ENCODE results near the gene BCL10. TPM values are rescaled to one million over a fixed set of nuclear protein-coding genes. Genes with fewer than 3 reads are reported as not detected.
A peak's percentile ranks its signal among the peaks of the same experiment; 100 is the strongest.

BCL10 gene
- total RNA-seq, 1 experiment from 2014 or later, result 33.8 TPM

GRCh38 chr1:85276215-85276977, at the start of gene BCL10 (continued):
- TF ChIP-seq ZBTB33 (IDR thresholded peaks at IDR 0.05; ENCODE audit: extremely low read depth, insufficient replicate concordance, low read length), result no peak
- peak; percentile 82; the same call in 1 of the 2 replicates for TF ChIP-seq ELF1 (IDR thresholded peaks at IDR 0.05; ENCODE audit: borderline replicate concordance, low read depth)

DNA sequence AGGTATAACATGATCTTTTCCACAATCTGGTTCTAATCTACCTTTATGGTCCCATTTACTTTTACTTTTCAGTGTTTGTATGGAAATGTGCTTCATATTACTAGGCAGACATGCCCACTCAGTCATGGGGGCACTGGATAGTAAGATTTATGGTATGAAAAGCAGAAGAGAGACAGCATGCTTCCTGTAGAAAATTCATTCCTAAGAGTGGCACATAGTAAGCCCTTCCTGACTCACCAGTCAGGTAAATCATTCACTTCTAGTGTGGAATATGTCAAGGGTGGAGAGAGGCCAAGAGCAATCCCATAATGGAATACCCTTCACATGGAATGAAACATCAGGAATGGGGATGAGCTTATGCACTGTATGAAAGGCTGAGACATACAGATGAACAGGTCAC, 49.5 kb upstream of the BCL10 start:
- Histone ChIP-seq H3K4me1 (ENCODE audit: control insufficient read depth in 1 of 2, insufficient read depth in 2 of 2, low read length in 2 of 2) (peaks cover 55 to 72% of the 10 kb centered on the region in 2 experiments), H3K9me3 (ENCODE audit: control insufficient read depth in 1 of 2, insufficient read depth in 1 of 2, low read depth in 1 of 2, low read length in 2 of 2) (no peaks in the 10 kb centered on the region), H2AFZ (ENCODE audit: low read depth, low read length, poor library complexity, severe bottlenecking) (no peak overlapping the region), H4K20me1 (ENCODE audit: insufficient read depth) (no peaks in the 10 kb centered on the region), H3K4me3 (replicated peaks in 1 of 2; ENCODE audit: low read depth in 1 of 2, low read length in 2 of 2) (peak overlapping the region in 1 of 2 experiments; percentile 40; a peak in 2 of 4 replicates), H3K9ac (ENCODE audit: low read length) (0 out of 2 replicates have a peak overlapping the region, but pooled peaks have one; percentile 27), H3K36me3 (ENCODE audit: control insufficient read depth in 1 of 2, insufficient read depth in 2 of 2, low read length in 2 of 2) (no peaks in the 10 kb centered on the region), H3K4me2 (ENCODE audit: low read length) (peak overlapping the region; percentile 68), H3K9me2 (ENCODE audit: insufficient read depth) (no peaks in the 10 kb centered on the region; the same call in 1 of the 2 replicates), H3K79me2 (ENCODE audit: insufficient read depth, low read length) (no peaks in the 10 kb centered on the region), H3K27ac (ENCODE audit: low read depth, low read length) (no peak overlapping the region), H3K27me3 (ENCODE audit: insufficient read depth, low read length) (no peaks in the 10 kb centered on the region)
- BruUV-seq (replicated peaks), result no TSS peak
- TF ChIP-seq JUND (IDR thresholded peaks at IDR 0.05) (0 out of 2 replicates have a peak, but pooled peaks have one; percentile 26), SP1 (IDR thresholded peaks at IDR 0.05; ENCODE audit: low read depth) (peak; percentile 28; the same call in 1 of the 2 replicates), FOSL1 (IDR thresholded peaks at IDR 0.05; ENCODE audit: low read depth) (peak; percentile 10; the same call in 1 of the 2 replicates), MAX (IDR thresholded peaks at IDR 0.05) (peak; percentile 37), SRF (IDR thresholded peaks at IDR 0.05; ENCODE audit: low read depth) (0 out of 2 replicates have a peak, but pooled peaks have one; percentile 4), RAD21 (IDR thresholded peaks at IDR 0.05; ENCODE audit: low read depth) (no peak)
- RAD21 ChIA-PET (ENCODE audit: low non-redundant PET in 1 of 2, low total read pairs in 2 of 2, uncharacterized antibody in 2 of 2, unreplicated experiment in 2 of 2), result no interaction called here
- POLR2A ChIA-PET, result no interaction called here
- no peak for DNase-seq (ENCODE audit: low read depth, low spot score)
- CTCF ChIA-PET, result no interaction called here
- ATAC-seq, result peak; percentile 30; the same call in 1 of the 2 replicates
- intact Hi-C loops (cut with micrococcal nuclease), result no loop called here

Data from HCT116 (cell line).